Kidney (tissue), 14 donors: ENCODE data around the gene RABL3. TPM values are rescaled to one million over a fixed set of nuclear protein-coding genes. Genes with fewer than 3 reads are reported as not detected.
A peak's percentile ranks its signal among the peaks of the same experiment; 100 is the strongest.
"Not testable (repeated sequence)": the region's sequence is repeated elsewhere in the genome, so short reads cannot be mapped to it uniquely, and the experiment has no call there.

Experiments
- DNase-seq, 5 donors: peaks; one replicate each; pipeline ENCODE4 v3.0.0-alpha.2; 2013 to 2020
- FAIRE-seq: peaks from 2 replicates; lab custom pipeline; 2012; peaks lifted over from hg19 to GRCh38; lab: Jason Lieb, UNC
- H3K27ac ChIP-seq, 2 donors: one replicate each; pipeline ENCODE4 v1.7.0; 2013; ENCODE audit warnings: low read depth in 2 of 2, low read length in 2 of 2, inconsistent platforms in 1 of 2
- H3K27me3 ChIP-seq: one replicate; pipeline ENCODE4 v1.7.1; 2013; ENCODE audit warnings: low read length, inconsistent platforms; ENCODE audit not compliant: control insufficient read depth, insufficient read depth
- H3K36me3 ChIP-seq, 3 donors: one replicate each; pipeline versions ENCODE4 v1.7.0 to v1.7.1; 2013; ENCODE audit warnings: low read length in 3 of 3, control low read depth in 1 of 3, inconsistent platforms in 1 of 3; ENCODE audit not compliant: insufficient read depth in 3 of 3, control insufficient read depth in 2 of 3
- H3K4me1 ChIP-seq, 3 donors: one replicate each; pipeline versions ENCODE4 v1.7.0 to v1.7.1; 2013; ENCODE audit warnings: low read length in 3 of 3, inconsistent platforms in 1 of 3, low read depth in 1 of 3; ENCODE audit not compliant: control insufficient read depth in 2 of 3, insufficient read depth in 2 of 3
- H3K4me3 ChIP-seq, 3 donors: one replicate each; pipeline versions ENCODE4 v1.7.0 to v1.8.1; 2013; ENCODE audit warnings: low read length in 3 of 3, control low read depth in 1 of 3, inconsistent platforms in 1 of 3
- H3K9ac ChIP-seq, 3 donors: one replicate each; pipeline versions ENCODE4 v1.7.0 to v1.7.1; 2013; ENCODE audit warnings: low read length in 3 of 3, control low read depth in 1 of 3, inconsistent platforms in 1 of 3
- H3K9me3 ChIP-seq, 3 donors: one replicate each; pipeline versions ENCODE4 v1.7.0 to v1.7.1; 2013; ENCODE audit warnings: low read length in 3 of 3, control low read depth in 1 of 3, inconsistent platforms in 1 of 3; ENCODE audit not compliant: control insufficient read depth in 2 of 3, insufficient read depth in 1 of 3
- intact Hi-C: fragments of 100-400 bp; cut with DNase I; formaldehyde crosslinking; loops from one replicate; pipeline ENCODE4 v1.11.1; 2022
- polyA plus RNA-seq: library from polyadenylated mRNA; stranded (reverse); fragments of 350-450 nt; fragmentation: Illumina TruSeq; extraction: RNeasy Lipid Tissue Mini Kit (QIAGEN cat#74804); gene quantifications from one replicate; pipeline ENCODE4 v1.2.3, GENCODE V29; 2014; ENCODE audit warnings: low read depth, low replicate concordance; ENCODE audit not compliant: insufficient read depth
- total RNA-seq: library from RNA; stranded (reverse); fragmentation: NEBNext Ultra II Directional; extraction: Animal tissue kit (Norgen Biotek cat#: 25700); gene quantifications from one replicate; pipeline ENCODE4 v1.2.1, GENCODE V29; 2021
- TF ChIP-seq, protein P1 (sequence below): IDR thresholded peaks from 3 replicates; pipeline ENCODE4 v1.5.1; 2012; ENCODE audit warnings: mild to moderate bottlenecking, moderate library complexity, borderline replicate concordance; ENCODE audit not compliant: insufficient read depth; ENCODE audit errors: extremely low read depth
- donor health status: control.
- donor health status: control.
- donor health status: control.
- donor health status: control.
- donor health status: control.
- donor health status: DM: yes; HTN: yes; CAD: no.
- donor health status: Normal renal cell carcinoma (clear cell type).

The RABL3 gene
- total and polyA plus RNA-seq, 2 donors from 2014 or later = 16.9 to 30.1 TPM

DNA sequence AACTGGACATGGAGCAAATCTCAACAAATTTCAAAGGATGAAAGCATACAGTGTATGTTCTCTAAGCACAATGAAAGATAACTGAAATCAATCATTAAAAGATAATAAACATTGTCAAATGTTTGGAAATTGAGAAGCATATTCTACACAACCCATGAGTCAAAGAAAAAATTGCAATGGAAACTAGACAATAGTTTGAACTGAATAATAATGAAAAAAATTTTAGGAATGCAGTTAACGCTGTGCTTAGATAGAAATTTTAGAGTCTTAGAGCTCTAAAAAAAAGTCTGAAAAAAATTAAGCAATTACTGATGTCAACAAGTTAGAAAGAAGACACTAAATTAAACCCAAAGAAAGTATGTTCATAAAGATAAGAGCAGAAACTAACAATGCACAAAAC lies 15.5 kb downstream of the RABL3 start:
- Histone ChIP-seq H3K36me3 (no peaks in the 10 kb centered on the region), H3K9ac (no peak overlapping the region), H3K4me1 (no peaks in the 10 kb centered on the region), H3K4me3 (no peak overlapping the region), H3K27ac (no peak overlapping the region), H3K27me3 (no peaks in the 10 kb centered on the region), H3K9me3 (no peaks in the 10 kb centered on the region)
- DNase-seq (no peak), FAIRE-seq (no peak)
- TF ChIP-seq, protein P1, sequence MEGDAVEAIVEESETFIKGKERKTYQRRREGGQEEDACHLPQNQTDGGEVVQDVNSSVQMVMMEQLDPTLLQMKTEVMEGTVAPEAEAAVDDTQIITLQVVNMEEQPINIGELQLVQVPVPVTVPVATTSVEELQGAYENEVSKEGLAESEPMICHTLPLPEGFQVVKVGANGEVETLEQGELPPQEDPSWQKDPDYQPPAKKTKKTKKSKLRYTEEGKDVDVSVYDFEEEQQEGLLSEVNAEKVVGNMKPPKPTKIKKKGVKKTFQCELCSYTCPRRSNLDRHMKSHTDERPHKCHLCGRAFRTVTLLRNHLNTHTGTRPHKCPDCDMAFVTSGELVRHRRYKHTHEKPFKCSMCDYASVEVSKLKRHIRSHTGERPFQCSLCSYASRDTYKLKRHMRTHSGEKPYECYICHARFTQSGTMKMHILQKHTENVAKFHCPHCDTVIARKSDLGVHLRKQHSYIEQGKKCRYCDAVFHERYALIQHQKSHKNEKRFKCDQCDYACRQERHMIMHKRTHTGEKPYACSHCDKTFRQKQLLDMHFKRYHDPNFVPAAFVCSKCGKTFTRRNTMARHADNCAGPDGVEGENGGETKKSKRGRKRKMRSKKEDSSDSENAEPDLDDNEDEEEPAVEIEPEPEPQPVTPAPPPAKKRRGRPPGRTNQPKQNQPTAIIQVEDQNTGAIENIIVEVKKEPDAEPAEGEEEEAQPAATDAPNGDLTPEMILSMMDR = no peak
- intact Hi-C loops = no loop called here

DNA sequence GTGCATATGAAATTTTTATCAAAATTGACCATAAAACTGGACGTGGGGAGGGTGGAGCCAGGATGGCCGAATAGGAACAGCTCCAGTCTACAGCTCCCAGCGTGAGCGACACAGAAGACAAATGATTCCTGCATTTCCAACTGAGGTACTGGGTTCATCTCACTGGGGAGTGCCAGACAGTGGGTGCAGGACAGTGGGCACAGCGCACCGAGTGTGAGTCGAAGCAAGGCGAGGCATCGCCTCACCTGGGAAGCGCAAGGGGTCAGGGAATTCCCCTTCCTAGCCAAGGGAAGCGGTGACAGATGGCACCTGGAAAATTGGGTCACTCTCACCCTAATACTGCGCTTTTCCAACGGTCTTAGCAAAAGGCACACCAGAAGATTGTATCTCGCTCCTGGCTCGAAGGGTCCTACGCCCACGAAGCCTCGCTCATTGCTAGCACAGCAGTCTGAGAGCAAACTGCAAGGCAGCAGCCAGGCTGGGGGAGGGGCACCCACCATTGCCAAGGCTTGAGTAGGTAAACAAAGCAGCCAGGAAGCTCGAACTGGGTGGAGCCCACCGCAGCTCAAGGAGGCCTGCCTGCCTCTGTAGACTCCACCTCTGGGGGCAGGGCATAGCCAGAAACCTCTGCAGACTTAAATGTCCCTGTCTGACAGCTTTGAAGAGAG lies 23.0 kb downstream of the RABL3 start:
- FAIRE-seq, H3K36me3 ChIP-seq, H3K4me1 ChIP-seq, intact Hi-C loops, H3K27me3 ChIP-seq, H3K9me3 ChIP-seq, H3K27ac ChIP-seq: not testable (repeated sequence)
- peak in 4 of 5 donors; percentile 11 to 84 (median 26) for DNase-seq
- H3K9ac ChIP-seq = peak overlapping the region in 1 of 3 donors; percentile 10
- H3K4me3 ChIP-seq = peak overlapping the region; percentile 16 to 72 (median 42)

DNA sequence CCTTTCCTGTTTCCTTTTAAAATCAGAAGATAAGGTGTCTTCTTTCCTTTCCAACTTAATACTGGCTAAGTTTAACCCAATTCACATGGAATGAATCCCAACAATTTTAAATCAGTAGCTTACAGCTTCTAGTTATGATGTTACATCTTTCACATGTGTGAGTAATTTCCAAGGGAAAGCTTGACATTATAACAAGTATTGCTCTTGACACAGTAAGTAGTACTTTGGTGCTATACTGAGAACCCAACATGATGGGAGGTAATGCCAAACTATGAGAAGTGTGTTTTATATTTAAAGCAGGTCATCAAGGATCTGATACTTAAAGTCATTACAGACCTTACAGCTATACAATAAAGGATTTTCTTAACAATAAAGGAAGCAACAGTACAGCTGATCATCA lies 29.1 kb downstream of the RABL3 start:
- intact Hi-C loops = no loop called here
- no peak overlapping the region for H3K9ac ChIP-seq
- TF ChIP-seq, protein P1 = no peak
- H3K27ac ChIP-seq = no peak overlapping the region
- H3K4me3 ChIP-seq = no peak overlapping the region
- H3K36me3 ChIP-seq = no peaks in the 10 kb centered on the region
- H3K9me3 ChIP-seq = no peaks in the 10 kb centered on the region
- no peaks in the 10 kb centered on the region for H3K27me3 ChIP-seq
- H3K4me1 ChIP-seq = no peaks in the 10 kb centered on the region
- DNase-seq = no peak
- FAIRE-seq = no peak

DNA sequence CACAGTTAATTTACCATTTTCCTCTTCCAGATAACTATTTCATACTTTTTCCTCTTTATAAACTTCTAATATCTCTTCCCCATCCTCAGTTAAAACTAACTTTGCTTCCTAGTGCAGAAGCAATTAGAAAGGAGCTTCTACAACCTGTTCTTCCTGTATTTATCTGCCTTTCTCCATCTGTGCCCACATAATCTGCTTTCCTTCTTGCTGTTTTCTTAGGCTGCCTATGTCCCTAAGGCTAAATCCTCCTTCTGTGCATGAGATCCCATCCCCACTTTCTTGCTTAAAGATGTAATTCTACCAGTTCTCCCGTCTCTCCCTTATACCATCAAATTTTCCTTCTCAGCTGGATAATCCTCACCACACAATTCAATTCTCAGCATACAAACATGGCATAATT lies 31.9 kb downstream of the RABL3 start:
- no peaks in the 10 kb centered on the region for H3K27me3 ChIP-seq
- H3K9me3 ChIP-seq = no peaks in the 10 kb centered on the region
- H3K27ac ChIP-seq = no peak overlapping the region
- no peak overlapping the region for H3K4me3 ChIP-seq
- FAIRE-seq = no peak
- TF ChIP-seq, protein P1 = no peak
- H3K4me1 ChIP-seq = no peaks in the 10 kb centered on the region
- no peak overlapping the region for H3K9ac ChIP-seq
- H3K36me3 ChIP-seq = no peaks in the 10 kb centered on the region
- intact Hi-C loops = no loop called here
- DNase-seq = no peak
